Right renal cortex interstitium (tissue), 3 donors: ENCODE measurements around the gene TTC3. TPM values are rescaled to one million over a fixed set of nuclear protein-coding genes. Genes with fewer than 3 reads are reported as not detected.
A peak's percentile ranks its signal among the peaks of the same experiment; 100 is the strongest.

Experiments
- DNase-seq, 3 donors: peaks; one replicate each; pipeline ENCODE4 v3.0.0-alpha.2; 2013; ENCODE audit warnings: low read depth in 3 of 3, low spot score in 2 of 3
- polyA plus RNA-seq, 3 donors: library from polyadenylated mRNA; unstranded; fragments of 120-200 nt; gene quantifications; one replicate each; pipeline ENCODE4 v1.2.1, GENCODE V29; 2013; ENCODE audit not compliant: insufficient read length in 3 of 3

Gene TTC3
- polyA plus RNA-seq, 3 donors, result 158 to 201 (median 173) TPM

GRCh38 chr21:37193006-37193405 lies 120.0 kb downstream of the TTC3 start:
- DNase-seq, result no peak

- DNase-seq, result no peak
Measured at GRCh38 chr21:37193676-37194075, 120.6 kb downstream of the TTC3 start.

- DNase-seq, result no peak
Measured at GRCh38 chr21:37195059-37195458, 122.0 kb downstream of the TTC3 start.

GRCh38 chr21:37195610-37196009 lies 122.6 kb downstream of the TTC3 start:
- no peak for DNase-seq

- DNase-seq, result no peak
Measured at GRCh38 chr21:37196847-37197246, 123.8 kb downstream of the TTC3 start.

- no peak for DNase-seq
Measured at GRCh38 chr21:37197746-37198145, 124.7 kb downstream of the TTC3 start.

- DNase-seq, result peak in 1 of 3 donors; percentile 36
Measured at GRCh38 chr21:37199057-37199924, 126.2 kb downstream of the TTC3 start.

GRCh38 chr21:37200641-37201480 lies 127.8 kb downstream of the TTC3 start:
- no peak for DNase-seq

- DNase-seq, result no peak
Measured at GRCh38 chr21:37202221-37203110, 129.4 kb downstream of the TTC3 start.

GRCh38 chr21:37204580-37204979 lies 131.5 kb downstream of the TTC3 start:
- no peak for DNase-seq

- no peak for DNase-seq
Measured at GRCh38 chr21:37206496-37206895, 133.4 kb downstream of the TTC3 start.

GRCh38 chr21:37207441-37208009 lies 134.5 kb downstream of the TTC3 start:
- DNase-seq, result peak in 1 of 3 donors; percentile 15

GRCh38 chr21:37208056-37208721 lies 135.1 kb downstream of the TTC3 start:
- peak in 2 of 3 donors; percentile 23 to 31 for DNase-seq

- DNase-seq, result peak in 2 of 3 donors; percentile 31 to 65
Measured at GRCh38 chr21:37208741-37209225, 135.7 kb downstream of the TTC3 start.

GRCh38 chr21:37210130-37210529 lies 137.1 kb downstream of the TTC3 start:
- DNase-seq, result no peak

- no peak for DNase-seq
Measured at GRCh38 chr21:37210799-37211198, 137.7 kb downstream of the TTC3 start.

GRCh38 chr21:37214952-37215351 lies 141.9 kb downstream of the TTC3 start:
- no peak for DNase-seq

GRCh38 chr21:37219761-37220432 lies 146.8 kb downstream of the TTC3 start:
- DNase-seq, result no peak

- DNase-seq, result peak in 2 of 3 donors; percentile 31 to 33
Measured at GRCh38 chr21:37220433-37220980, 147.5 kb downstream of the TTC3 start.
